Liver (tissue), 9 donors: ENCODE data around the gene MKRN2. TPM values are rescaled to one million over a fixed set of nuclear protein-coding genes. Genes with fewer than 3 reads are reported as not detected.

Source experiments
- DNase-seq: peaks from one replicate; pipeline ENCODE4 v3.0.0-alpha.2; 2017; ENCODE audit warnings: low spot score
- H3K27ac ChIP-seq, 2 donors: one replicate each; pipeline ENCODE4 v1.7.0; 2013; ENCODE audit warnings: inconsistent platforms in 2 of 2, low read length in 2 of 2, control low read depth in 1 of 2, low read depth in 1 of 2, mild to moderate bottlenecking in 1 of 2
- H3K27me3 ChIP-seq, 4 donors: one replicate each; pipeline versions ENCODE4 v1.6.1 to v1.7.0; 2013; ENCODE audit warnings: low read length in 3 of 4, inconsistent platforms in 1 of 4, mild to moderate bottlenecking in 1 of 4, moderate library complexity in 1 of 4; ENCODE audit not compliant: control insufficient read depth in 4 of 4, insufficient read depth in 4 of 4
- H3K36me3 ChIP-seq, 4 donors: one replicate each; pipeline versions ENCODE4 v1.6.1 to v1.7.0; 2013; ENCODE audit warnings: low read length in 3 of 4, mild to moderate bottlenecking in 3 of 4, low read depth in 1 of 4, moderate library complexity in 1 of 4; ENCODE audit not compliant: control insufficient read depth in 4 of 4, insufficient read depth in 3 of 4
- H3K4me1 ChIP-seq, 4 donors: one replicate each; pipeline versions ENCODE4 v1.6.1 to v1.7.0; 2013; ENCODE audit warnings: low read length in 3 of 4, mild to moderate bottlenecking in 3 of 4, moderate library complexity in 1 of 4; ENCODE audit not compliant: control insufficient read depth in 4 of 4, insufficient read depth in 4 of 4
- H3K4me3 ChIP-seq, 3 donors: one replicate each; pipeline versions ENCODE4 v1.6.1 to v1.7.0; 2013; ENCODE audit warnings: low read length in 3 of 3, control low read depth in 1 of 3, low read depth in 1 of 3, mild to moderate bottlenecking in 1 of 3
- H3K9ac ChIP-seq, 2 donors: one replicate each; pipeline ENCODE4 v1.7.0; 2013; ENCODE audit warnings: low read length in 2 of 2, mild to moderate bottlenecking in 2 of 2, moderate library complexity in 2 of 2, control low read depth in 1 of 2, low read depth in 1 of 2
- H3K9me3 ChIP-seq, 4 donors: one replicate each; pipeline versions ENCODE4 v1.6.1 to v1.7.0; 2013; ENCODE audit warnings: low read length in 3 of 4; ENCODE audit not compliant: control insufficient read depth in 4 of 4
- ATF3 ChIP-seq: IDR thresholded peaks from 2 replicates; pipeline ENCODE4 v1.6.1; 2016; ENCODE audit warnings: antibody characterized with exemption
- CTCF ChIP-seq: fragments of 150-350 bp; IDR thresholded peaks from 2 replicates; pipeline ENCODE4 v1.5.1; 2017; ENCODE audit warnings: improper control_type of control experiment, low read depth, low read length; ENCODE audit not compliant: missing input control
- EGR1 ChIP-seq, 2 donors: IDR thresholded peaks; 2 replicates each; pipeline ENCODE4 v1.6.1; 2016 to 2018; ENCODE audit warnings: antibody characterized with exemption in 2 of 2, low read depth in 2 of 2
- FOXA1 ChIP-seq: IDR thresholded peaks from 2 replicates; pipeline ENCODE4 v1.6.1; 2016; ENCODE audit warnings: antibody characterized with exemption
- FOXA2 ChIP-seq: IDR thresholded peaks from 2 replicates; pipeline ENCODE4 v1.6.1; 2016; ENCODE audit warnings: antibody characterized with exemption
- GABPA ChIP-seq, 2 donors: IDR thresholded peaks in 1 of 2; conservative IDR thresholded peaks in 1 of 2; 2 replicates each; pipeline ENCODE4 v1.6.1; 2016; ENCODE audit warnings: antibody characterized with exemption in 2 of 2, mild to moderate bottlenecking in 1 of 2, moderate library complexity in 1 of 2
- HNF4A ChIP-seq, 2 donors: conservative IDR thresholded peaks; 2 replicates each; pipeline ENCODE4 v1.6.1; 2016; ENCODE audit warnings: antibody characterized with exemption in 2 of 2, mild to moderate bottlenecking in 2 of 2
- HNF4G ChIP-seq: IDR thresholded peaks from 2 replicates; pipeline ENCODE4 v1.6.1; 2016; ENCODE audit warnings: antibody characterized with exemption
- JUND ChIP-seq, 2 donors: IDR thresholded peaks; 2 replicates each; pipeline ENCODE4 v1.6.1; 2016; ENCODE audit warnings: antibody characterized with exemption in 2 of 2
- MAX ChIP-seq: IDR thresholded peaks from 2 replicates; pipeline ENCODE4 v1.6.1; 2016; ENCODE audit warnings: antibody characterized with exemption
- NR2F2 ChIP-seq: IDR thresholded peaks from 2 replicates; pipeline ENCODE4 v1.6.1; 2016; ENCODE audit warnings: antibody characterized with exemption
- RAD21 ChIP-seq, 2 donors: IDR thresholded peaks; 2 replicates each; pipeline ENCODE4 v1.6.1; 2016; ENCODE audit warnings: antibody characterized with exemption in 2 of 2, mild to moderate bottlenecking in 2 of 2
- RXRA ChIP-seq, 2 donors: IDR thresholded peaks; 2 replicates each; pipeline ENCODE4 v1.6.1; 2017 to 2018; ENCODE audit warnings: antibody characterized with exemption in 2 of 2, mild to moderate bottlenecking in 1 of 2
- SP1 ChIP-seq: IDR thresholded peaks from 2 replicates; pipeline ENCODE4 v1.6.1; 2018; ENCODE audit warnings: antibody characterized with exemption, mild to moderate bottlenecking
- TAF1 ChIP-seq: conservative IDR thresholded peaks from 2 replicates; pipeline ENCODE4 v1.6.1; 2016; ENCODE audit warnings: antibody characterized with exemption, mild to moderate bottlenecking
- YY1 ChIP-seq: IDR thresholded peaks from 2 replicates; pipeline ENCODE4 v1.6.1; 2016; ENCODE audit warnings: antibody characterized with exemption, mild to moderate bottlenecking
- ZBTB33 ChIP-seq: IDR thresholded peaks from 2 replicates; pipeline ENCODE4 v1.6.1; 2016; ENCODE audit warnings: antibody characterized with exemption
- polyA plus RNA-seq, 2 donors: library from polyadenylated mRNA; stranded (reverse) in 1 of 2; unstranded in 1 of 2; fragments of 200-250 nt in 1 of 2; fragments of >200 nt in 1 of 2; fragmentation: Nextera tagmentation in 1 of 2; extraction: Ambion mirVana in 1 of 2; gene quantifications; one replicate each; pipeline versions ENCODE4 v1.2.1 to v1.2.3, GENCODE V29; 2013 to 2015
- total RNA-seq, 2 donors: library from RNA; depleted of rRNA; stranded (reverse); fragments of >200 nt; gene quantifications; one replicate each; pipeline ENCODE4 v1.2.3, GENCODE V29; 2014
- TF ChIP-seq, protein P1 (sequence below): IDR thresholded peaks from 2 replicates; pipeline ENCODE4 v1.6.1; 2016; ENCODE audit warnings: antibody characterized with exemption, mild to moderate bottlenecking
- donor health status: healthy.
- donor health status: healthy.
- donor health status: healthy.
- donor health status: healthy.
- donor health status: healthy.

MKRN2 gene
- total and polyA plus RNA-seq, 4 donors: 6.1 to 17.3 (median 11.7) TPM

DNA sequence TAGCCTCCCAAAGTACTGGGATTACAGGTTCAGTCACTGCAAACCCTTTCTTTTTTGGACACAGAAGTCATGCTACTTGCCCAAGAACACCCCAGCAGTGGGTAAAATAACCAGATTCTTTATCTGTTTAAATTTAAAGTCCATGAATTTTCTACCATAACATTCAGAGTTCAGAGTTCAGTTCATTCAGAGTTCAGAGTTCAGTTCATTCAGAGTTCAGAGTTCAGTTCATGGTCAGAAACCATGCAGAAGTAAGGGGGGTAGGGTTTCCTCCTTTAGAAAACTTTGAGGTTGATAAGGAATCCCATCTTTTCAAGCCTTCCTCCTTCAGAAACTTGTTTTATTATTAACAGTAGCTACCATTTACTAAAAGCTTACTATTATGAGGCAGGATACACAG lies 63.8 kb downstream of the MKRN2 start:
- Histone ChIP-seq H3K27ac (peak overlapping the region; percentile 19 to 31), H3K36me3 (peaks cover 2 to 12% (median 8%) of the 10 kb centered on the region in 4 donors), H3K4me3 (no peak overlapping the region), H3K4me1 (peaks cover 16 to 39% (median 30%) of the 10 kb centered on the region in 4 donors), H3K9me3 (no peaks in the 10 kb centered on the region), H3K9ac (no peak overlapping the region), H3K27me3 (no peaks in the 10 kb centered on the region)
- no peak for DNase-seq
- TF ChIP-seq HNF4G: no peak
- no peak for TF ChIP-seq FOXA2
- no peak for TF ChIP-seq MAX
- no peak for TF ChIP-seq CTCF
- peak in 1 of 2 donors; percentile 56 for TF ChIP-seq JUND (IDR thresholded peaks at IDR 0.05)
- no peak for TF ChIP-seq NR2F2
- TF ChIP-seq ATF3: no peak
- TF ChIP-seq SP1: peak; percentile 20
- TF ChIP-seq RAD21 (IDR thresholded peaks at IDR 0.05): peak in 1 of 2 donors; percentile 25
- no peak for TF ChIP-seq ZBTB33
- TF ChIP-seq, protein P1, sequence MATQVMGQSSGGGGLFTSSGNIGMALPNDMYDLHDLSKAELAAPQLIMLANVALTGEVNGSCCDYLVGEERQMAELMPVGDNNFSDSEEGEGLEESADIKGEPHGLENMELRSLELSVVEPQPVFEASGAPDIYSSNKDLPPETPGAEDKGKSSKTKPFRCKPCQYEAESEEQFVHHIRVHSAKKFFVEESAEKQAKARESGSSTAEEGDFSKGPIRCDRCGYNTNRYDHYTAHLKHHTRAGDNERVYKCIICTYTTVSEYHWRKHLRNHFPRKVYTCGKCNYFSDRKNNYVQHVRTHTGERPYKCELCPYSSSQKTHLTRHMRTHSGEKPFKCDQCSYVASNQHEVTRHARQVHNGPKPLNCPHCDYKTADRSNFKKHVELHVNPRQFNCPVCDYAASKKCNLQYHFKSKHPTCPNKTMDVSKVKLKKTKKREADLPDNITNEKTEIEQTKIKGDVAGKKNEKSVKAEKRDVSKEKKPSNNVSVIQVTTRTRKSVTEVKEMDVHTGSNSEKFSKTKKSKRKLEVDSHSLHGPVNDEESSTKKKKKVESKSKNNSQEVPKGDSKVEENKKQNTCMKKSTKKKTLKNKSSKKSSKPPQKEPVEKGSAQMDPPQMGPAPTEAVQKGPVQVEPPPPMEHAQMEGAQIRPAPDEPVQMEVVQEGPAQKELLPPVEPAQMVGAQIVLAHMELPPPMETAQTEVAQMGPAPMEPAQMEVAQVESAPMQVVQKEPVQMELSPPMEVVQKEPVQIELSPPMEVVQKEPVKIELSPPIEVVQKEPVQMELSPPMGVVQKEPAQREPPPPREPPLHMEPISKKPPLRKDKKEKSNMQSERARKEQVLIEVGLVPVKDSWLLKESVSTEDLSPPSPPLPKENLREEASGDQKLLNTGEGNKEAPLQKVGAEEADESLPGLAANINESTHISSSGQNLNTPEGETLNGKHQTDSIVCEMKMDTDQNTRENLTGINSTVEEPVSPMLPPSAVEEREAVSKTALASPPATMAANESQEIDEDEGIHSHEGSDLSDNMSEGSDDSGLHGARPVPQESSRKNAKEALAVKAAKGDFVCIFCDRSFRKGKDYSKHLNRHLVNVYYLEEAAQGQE: no peak
- peak; percentile 81 to 91 for TF ChIP-seq HNF4A (conservative IDR thresholded peaks at IDR 0.05)
- no peak for TF ChIP-seq GABPA (IDR thresholded peaks at IDR 0.05 in 1 of 2, conservative IDR thresholded peaks at IDR 0.05 in 1 of 2)
- TF ChIP-seq YY1: peak; percentile 33
- TF ChIP-seq RXRA (IDR thresholded peaks at IDR 0.05): peak; percentile 86 to 88
- TF ChIP-seq EGR1 (IDR thresholded peaks at IDR 0.05; ENCODE audit: low read depth in 2 of 2): no peak
- no peak for TF ChIP-seq FOXA1
- no peak for TF ChIP-seq TAF1
